Measurements from ENCODE around the gene GMDS.

GRCh38 chr6:1722801-1723200 is 522.6 kb downstream of the GMDS start:
- no peak for TF ChIP-seq CTCF (IDR thresholded peaks at IDR 0.05)
- TF ChIP-seq EZH2 (IDR thresholded peaks at IDR 0.05; ENCODE audit: borderline replicate concordance, insufficient read depth, low read depth, low read length, poor library complexity, severe bottlenecking): no peak
